SK-N-SH (cell line): ENCODE measurements around the gene ITSN1. TPM values are rescaled to one million over a fixed set of nuclear protein-coding genes. Genes with fewer than 3 reads are reported as not detected.

Experiments
- CTCF ChIA-PET: fragments of 300-600, 350-600 bp; formaldehyde crosslinking; extraction: SDS; loops from one replicate; lab custom pipeline; 2021; lab: Yijun Ruan, JAX
- POLR2A ChIA-PET: fragments of 350-600 bp; sonication (Branson Sonifier 250); formaldehyde crosslinking; extraction: SDS; loops from one replicate; lab custom pipeline; 2020; ENCODE audit warnings: antibody characterized with exemption, inconsistent platforms; lab: Yijun Ruan, JAX
- DNase-seq: peaks from one replicate; pipeline ENCODE4 v3.0.0; 2012
- H2AFZ ChIP-seq: fragments of 200-600 bp; sonication (generic); 2 replicates; pipeline ENCODE4 v1.8.1; 2016; ENCODE audit warnings: antibody characterized with exemption, mild to moderate bottlenecking, low read depth
- H3F3A ChIP-seq: fragments of 200-600 bp; sonication (generic); replicated peaks from 2 replicates; pipeline ENCODE3; 2016; ENCODE audit warnings: antibody characterized with exemption, mild to moderate bottlenecking; ENCODE audit not compliant: insufficient read depth
- H3K27ac ChIP-seq, 2 experiments: fragments of 200-500 bp in 1 of 2; fragments of 200-600 bp in 1 of 2; sonication (Bioruptor generic) in 1 of 2; sonication (generic), shearing (Covaris generic) in 1 of 2; 2 replicates each; pipeline versions ENCODE4 v1.5.1 to v1.6.1; 2014 to 2016; ENCODE audit warnings: low read depth in 2 of 2, inconsistent platforms in 1 of 2, low read length in 1 of 2, mild to moderate bottlenecking in 1 of 2, mixed read lengths in 1 of 2
- H3K27me3 ChIP-seq: fragments of 200-600 bp; sonication (generic), shearing (Covaris generic); 2 replicates; pipeline ENCODE4 v1.6.1; 2016; ENCODE audit warnings: mixed run types; ENCODE audit not compliant: insufficient read depth
- H3K36me3 ChIP-seq, 2 experiments: fragments of 200-500 bp in 1 of 2; fragments of 200-600 bp in 1 of 2; sonication (Bioruptor generic) in 1 of 2; sonication (generic) in 1 of 2; replicated peaks in 1 of 2; 2 replicates each; pipeline versions ENCODE3 to v1.5.1; 2014 to 2016; ENCODE audit warnings: low read length in 1 of 2, mild to moderate bottlenecking in 1 of 2; ENCODE audit not compliant: insufficient read depth in 2 of 2, control insufficient read depth in 1 of 2
- H3K4me1 ChIP-seq, 2 experiments: fragments of 200-500 bp in 1 of 2; fragments of 200-600 bp in 1 of 2; sonication (Bioruptor generic) in 1 of 2; sonication (generic), shearing (Covaris generic) in 1 of 2; 2 replicates each; pipeline versions ENCODE4 v1.5.1 to v1.6.1; 2014 to 2016; ENCODE audit warnings: low read depth in 1 of 2, low read length in 1 of 2, mixed run types in 1 of 2; ENCODE audit not compliant: insufficient read depth in 2 of 2, control insufficient read depth in 1 of 2
- H3K4me2 ChIP-seq: fragments of 200-600 bp; sonication (generic), shearing (Covaris generic); 2 replicates; pipeline ENCODE4 v1.6.1; 2017; ENCODE audit warnings: mixed run types
- H3K4me3 ChIP-seq, 2 experiments: fragments of 200-500 bp in 1 of 2; fragments of 200-600 bp in 1 of 2; sonication (Bioruptor generic) in 1 of 2; sonication (generic), shearing (Covaris generic) in 1 of 2; 2 replicates each; pipeline versions ENCODE4 v1.5.1 to v1.8.1; 2014 to 2016; ENCODE audit warnings: low read depth in 2 of 2, inconsistent platforms in 1 of 2, low read length in 1 of 2, mild to moderate bottlenecking in 1 of 2, mixed read lengths in 1 of 2, moderate library complexity in 1 of 2
- H3K79me2 ChIP-seq: fragments of 200-600 bp; sonication (generic); 2 replicates; pipeline ENCODE4 v1.8.1; 2017; ENCODE audit warnings: mild to moderate bottlenecking; ENCODE audit not compliant: insufficient read depth
- H3K9ac ChIP-seq: fragments of 200-600 bp; sonication (generic); 2 replicates; pipeline ENCODE4 v1.6.1; 2017; ENCODE audit warnings: mixed run types
- H3K9me2 ChIP-seq: fragments of 200-600 bp; sonication (generic); 2 replicates; pipeline ENCODE4 v1.6.1; 2017; ENCODE audit warnings: mixed run types
- H3K9me3 ChIP-seq: fragments of 200-600 bp; sonication (generic); 2 replicates; pipeline ENCODE4 v1.6.1; 2017; ENCODE audit warnings: mixed run types, mild to moderate bottlenecking, moderate library complexity
- H4K20me1 ChIP-seq: fragments of 200-600 bp; sonication (generic); 2 replicates; pipeline ENCODE4 v1.6.1; 2017; ENCODE audit warnings: mild to moderate bottlenecking, mixed run types; ENCODE audit not compliant: insufficient read depth
- CTCF ChIP-seq: fragments of 200-600 bp; sonication (generic); IDR thresholded peaks from 2 replicates; pipeline ENCODE4 v1.6.1; 2017; ENCODE audit warnings: antibody characterized with exemption, mild to moderate bottlenecking, moderate library complexity
- EP300 ChIP-seq, 2 experiments: IDR thresholded peaks; 2 replicates each; pipeline versions ENCODE4 v1.4.0 to v1.6.1; 2012; ENCODE audit warnings: borderline replicate concordance in 1 of 2, low read depth in 1 of 2, low read length in 1 of 2
- FOSL2 ChIP-seq: IDR thresholded peaks from 2 replicates; pipeline ENCODE4 v1.4.0; 2012; ENCODE audit warnings: low read depth, mild to moderate bottlenecking, moderate library complexity, borderline replicate concordance
- FOXJ3 ChIP-seq: sonication (generic); formaldehyde crosslinking; IDR thresholded peaks from 2 replicates; pipeline ENCODE4 v1.5.1; 2020; ENCODE audit warnings: mild to moderate bottlenecking, missing genetic modification reagents
- GABPA ChIP-seq: IDR thresholded peaks from 2 replicates; pipeline ENCODE4 v1.4.0; 2012; ENCODE audit warnings: low read depth, mild to moderate bottlenecking
- MEF2A ChIP-seq: IDR thresholded peaks from 2 replicates; pipeline ENCODE4 v1.4.0; 2012; ENCODE audit warnings: low read depth, borderline replicate concordance
- POLR2AphosphoS5 ChIP-seq: IDR thresholded peaks from 2 replicates; pipeline ENCODE4 v1.6.1; 2012; ENCODE audit warnings: low read depth, low read length
- RCOR1 ChIP-seq: fragments of 150-350 bp; IDR thresholded peaks from 2 replicates; pipeline ENCODE4 v1.6.1; 2017; ENCODE audit warnings: antibody characterized with exemption, low read length
- REST ChIP-seq: IDR thresholded peaks from 2 replicates; pipeline ENCODE4 v1.6.1; 2012; ENCODE audit warnings: mild to moderate bottlenecking, low read depth, low read length, moderate library complexity
- RFX5 ChIP-seq: IDR thresholded peaks from 2 replicates; pipeline ENCODE4 v1.6.1; 2012; ENCODE audit warnings: mild to moderate bottlenecking, improper control_type of control experiment, low read length
- SIN3A ChIP-seq: IDR thresholded peaks from 2 replicates; pipeline ENCODE4 v1.6.1; 2012; ENCODE audit warnings: low read depth, mild to moderate bottlenecking, low read length, moderate library complexity, borderline replicate concordance
- TEAD4 ChIP-seq: IDR thresholded peaks from 2 replicates; pipeline ENCODE4 v1.4.0; 2012; ENCODE audit warnings: mild to moderate bottlenecking, borderline replicate concordance; ENCODE audit not compliant: insufficient read depth
- USF2 ChIP-seq: fragments of 150-350 bp; IDR thresholded peaks from 2 replicates; pipeline ENCODE4 v1.6.1; 2017; ENCODE audit warnings: antibody characterized with exemption, low read length, low read depth, borderline replicate concordance
- WGBS: methylation state at CpG from one replicate; pipeline ENCODE4 v1.1.6; 2017; ENCODE audit warnings: low lambda C conversion rate; 5-methylcytosine and 5-hydroxymethylcytosine counted together
- polyA plus RNA-seq, 3 experiments: library from polyadenylated mRNA; depleted of rRNA; stranded (reverse); fragments of >200 nt; gene quantifications; 2 replicates each; pipeline ENCODE4 v1.2.3, GENCODE V29; 2012

ITSN1 gene
- polyA plus RNA-seq, 1 of the 3 experiments (the other 2 are of a cell fraction) = 27.8 TPM

GRCh38 chr21:33856893-33857527 lies 214.7 kb downstream of the ITSN1 start:
- Histone ChIP-seq H3K9me2 (no peaks in the 10 kb centered on the region), H4K20me1 (no peaks in the 10 kb centered on the region), H3K4me1 (peaks cover 0 to 6% of the 10 kb centered on the region in 2 experiments; a peak in 1 of 4 replicates), H2AFZ (no peak overlapping the region), H3K4me3 (no peak overlapping the region), H3K36me3 (no peaks in the 10 kb centered on the region), H3K27me3 (no peaks in the 10 kb centered on the region), H3K79me2 (no peaks in the 10 kb centered on the region)
- ChIA-PET CTCF (interaction anchor here (0.9 kb wide), 1 partner anchor 67 kb away, joined by 3 read pairs; no protein-coding TSS in a partner anchor), POLR2A (no interaction called here)
- WGBS = 78% methylated on average over 9 of the region's 17 CpGs
- TF ChIP-seq MEF2A (no peak), FOXJ3 (no peak), SIN3A (no peak), CTCF (no peak)
- TF ChIP-seq, all 33 proteins: peak for 0
- no peak overlapping the region for H3K27ac ChIP-seq
- no peak overlapping the region for H3K9ac ChIP-seq
- no peaks in the 10 kb centered on the region for H3F3A ChIP-seq
- no peak overlapping the region for H3K4me2 ChIP-seq
- no peaks in the 10 kb centered on the region for H3K9me3 ChIP-seq
- DNase-seq = peak; percentile 32

GRCh38 chr21:33857846-33858666 lies 215.8 kb downstream of the ITSN1 start:
- H3K27me3 ChIP-seq = no peaks in the 10 kb centered on the region

More at GRCh38 chr21:33857846-33858666, 215.8 kb downstream of the ITSN1 start:
- H3K36me3 ChIP-seq = no peaks in the 10 kb centered on the region
- TF ChIP-seq TEAD4 (no peak), REST (no peak), RFX5 (no peak), GABPA (no peak), EP300 (IDR thresholded peaks at IDR 0.05; ENCODE audit: borderline replicate concordance in 1 of 2, low read depth in 1 of 2, low read length in 1 of 2) (no peak), POLR2AphosphoS5 (no peak), FOSL2 (no peak), RCOR1 (no peak), SIN3A (no peak), USF2 (no peak)
- no peak overlapping the region for H3K4me2 ChIP-seq
- H3K9me3 ChIP-seq = no peaks in the 10 kb centered on the region
- H4K20me1 ChIP-seq = no peaks in the 10 kb centered on the region
- no peaks in the 10 kb centered on the region for H3F3A ChIP-seq
- no peak overlapping the region for H3K4me3 ChIP-seq
- H3K9me2 ChIP-seq = no peaks in the 10 kb centered on the region
- no peak for DNase-seq
- CTCF ChIA-PET = no interaction called here
- no peak overlapping the region for H2AFZ ChIP-seq
- 88% methylated on average over 20 of the region's 25 CpGs for WGBS
- no peak overlapping the region for H3K27ac ChIP-seq
- peaks cover 0 to 6% of the 10 kb centered on the region in 2 experiments; a peak in 1 of 4 replicates for H3K4me1 ChIP-seq
- H3K79me2 ChIP-seq = no peaks in the 10 kb centered on the region
- POLR2A ChIA-PET = no interaction called here
- no peak overlapping the region for H3K9ac ChIP-seq
